ENCODE data around the gene MFN1.

MFN1 gene

DNA sequence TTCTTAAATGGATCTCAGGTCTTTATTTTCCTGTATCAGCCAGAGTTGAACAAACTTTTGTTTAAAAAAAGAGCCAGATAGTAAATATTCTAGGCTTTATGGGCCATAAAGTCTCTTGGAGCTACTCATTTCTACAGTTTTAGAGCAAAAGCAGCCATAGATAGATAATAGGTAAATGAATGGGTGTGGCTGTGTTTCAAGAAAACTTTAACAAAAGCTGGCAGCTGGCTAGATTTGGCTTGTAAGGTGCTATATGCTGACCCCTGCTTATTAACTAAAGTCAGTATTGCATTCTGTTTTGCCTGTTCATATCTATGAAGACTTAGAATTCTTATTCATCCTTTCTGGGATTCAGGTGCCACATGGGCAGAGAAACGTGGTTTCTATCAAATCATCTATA lies 29.0 kb downstream of the MFN1 start:
- no peak for DNase-seq (ENCODE audit: low read depth)
- TF ChIP-seq, protein P1, sequence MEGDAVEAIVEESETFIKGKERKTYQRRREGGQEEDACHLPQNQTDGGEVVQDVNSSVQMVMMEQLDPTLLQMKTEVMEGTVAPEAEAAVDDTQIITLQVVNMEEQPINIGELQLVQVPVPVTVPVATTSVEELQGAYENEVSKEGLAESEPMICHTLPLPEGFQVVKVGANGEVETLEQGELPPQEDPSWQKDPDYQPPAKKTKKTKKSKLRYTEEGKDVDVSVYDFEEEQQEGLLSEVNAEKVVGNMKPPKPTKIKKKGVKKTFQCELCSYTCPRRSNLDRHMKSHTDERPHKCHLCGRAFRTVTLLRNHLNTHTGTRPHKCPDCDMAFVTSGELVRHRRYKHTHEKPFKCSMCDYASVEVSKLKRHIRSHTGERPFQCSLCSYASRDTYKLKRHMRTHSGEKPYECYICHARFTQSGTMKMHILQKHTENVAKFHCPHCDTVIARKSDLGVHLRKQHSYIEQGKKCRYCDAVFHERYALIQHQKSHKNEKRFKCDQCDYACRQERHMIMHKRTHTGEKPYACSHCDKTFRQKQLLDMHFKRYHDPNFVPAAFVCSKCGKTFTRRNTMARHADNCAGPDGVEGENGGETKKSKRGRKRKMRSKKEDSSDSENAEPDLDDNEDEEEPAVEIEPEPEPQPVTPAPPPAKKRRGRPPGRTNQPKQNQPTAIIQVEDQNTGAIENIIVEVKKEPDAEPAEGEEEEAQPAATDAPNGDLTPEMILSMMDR (conservative IDR thresholded peaks at IDR 0.05; ENCODE audit: low read depth, low read length) = no peak
- H3K4me3 ChIP-seq (ENCODE audit: low read length) = no peak overlapping the region

DNA sequence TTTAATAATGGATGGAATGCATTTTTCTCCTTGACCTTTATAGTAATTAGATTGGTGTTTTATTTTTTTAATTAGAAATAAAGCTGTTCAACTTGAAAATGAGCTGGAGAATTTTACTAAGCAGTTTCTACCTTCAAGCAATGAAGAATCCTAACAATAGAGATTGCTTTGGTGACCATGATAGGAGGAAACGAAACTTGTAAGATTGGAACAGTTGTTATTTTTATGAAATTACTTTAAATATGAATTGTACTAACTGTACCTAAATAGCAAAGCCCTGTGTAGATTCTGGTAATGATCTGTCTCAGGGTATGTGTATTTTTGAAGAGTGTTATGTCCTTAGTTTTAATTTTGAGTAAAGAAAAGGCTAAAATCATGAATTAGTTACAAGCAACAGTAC lies 44.4 kb downstream of the MFN1 start:
- DNase-seq (ENCODE audit: low read depth) = no peak
- TF ChIP-seq, protein P1 (conservative IDR thresholded peaks at IDR 0.05; ENCODE audit: low read depth, low read length) = no peak
- H3K4me3 ChIP-seq (ENCODE audit: low read length) = no peak overlapping the region

GRCh38 chr3:179398574-179399231 lies 51.2 kb downstream of the MFN1 start:
- no peak overlapping the region for H3K4me3 ChIP-seq (ENCODE audit: low read length)
- TF ChIP-seq, protein P1 (conservative IDR thresholded peaks at IDR 0.05; ENCODE audit: low read depth, low read length) = no peak
- no peak for DNase-seq (ENCODE audit: low read depth)

GRCh38 chr3:179401561-179401960 lies 54.1 kb downstream of the MFN1 start:
- TF ChIP-seq, protein P1 (conservative IDR thresholded peaks at IDR 0.05; ENCODE audit: low read depth, low read length) = no peak
- H3K4me3 ChIP-seq (ENCODE audit: low read length) = no peak overlapping the region
- no peak for DNase-seq (ENCODE audit: low read depth)

DNA sequence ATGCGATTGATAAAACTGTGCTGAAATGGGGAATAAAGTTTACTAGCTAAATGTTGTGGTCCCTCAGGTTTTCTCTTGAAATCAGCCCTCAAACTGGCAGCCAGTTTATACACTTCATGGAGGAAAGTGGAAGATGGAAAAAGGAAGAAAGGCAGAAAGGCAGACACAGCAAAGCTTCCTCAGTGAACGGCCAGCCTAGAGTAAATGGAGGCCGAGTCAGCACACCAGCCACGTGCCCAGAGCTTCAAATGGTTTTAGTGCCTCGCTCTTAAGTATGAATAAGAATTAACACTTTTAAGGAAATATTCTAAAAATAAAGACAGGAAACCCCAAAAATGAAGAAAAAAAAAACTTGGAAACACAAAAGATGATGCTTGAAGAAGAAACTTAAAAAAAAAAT lies 55.5 kb downstream of the MFN1 start:
- TF ChIP-seq, protein P1 (conservative IDR thresholded peaks at IDR 0.05; ENCODE audit: low read depth, low read length) = no peak
- no peak overlapping the region for H3K4me3 ChIP-seq (ENCODE audit: low read length)
- DNase-seq (ENCODE audit: low read depth) = no peak

DNA sequence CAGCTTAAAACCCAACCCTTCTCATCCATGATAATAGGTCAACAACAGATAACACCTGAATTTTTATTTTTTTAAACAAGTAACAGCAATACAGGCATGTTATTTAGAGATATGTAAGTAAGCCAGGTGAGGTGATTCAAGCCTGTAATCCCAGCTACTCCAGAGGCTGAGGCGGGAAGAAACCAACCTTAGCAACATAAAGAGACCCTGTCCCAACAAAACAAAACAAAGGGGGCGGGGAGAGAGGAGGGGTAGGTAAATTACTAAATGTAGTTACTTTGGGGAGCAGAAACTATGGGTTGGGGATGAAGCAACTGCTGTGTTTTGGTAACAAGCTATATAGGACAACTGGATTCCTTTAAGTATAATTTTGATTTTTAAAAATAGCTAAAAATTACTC lies 56.8 kb downstream of the MFN1 start:
- no peak for DNase-seq (ENCODE audit: low read depth)
- TF ChIP-seq, protein P1 (conservative IDR thresholded peaks at IDR 0.05; ENCODE audit: low read depth, low read length) = no peak
- H3K4me3 ChIP-seq (ENCODE audit: low read length) = no peak overlapping the region

DNA sequence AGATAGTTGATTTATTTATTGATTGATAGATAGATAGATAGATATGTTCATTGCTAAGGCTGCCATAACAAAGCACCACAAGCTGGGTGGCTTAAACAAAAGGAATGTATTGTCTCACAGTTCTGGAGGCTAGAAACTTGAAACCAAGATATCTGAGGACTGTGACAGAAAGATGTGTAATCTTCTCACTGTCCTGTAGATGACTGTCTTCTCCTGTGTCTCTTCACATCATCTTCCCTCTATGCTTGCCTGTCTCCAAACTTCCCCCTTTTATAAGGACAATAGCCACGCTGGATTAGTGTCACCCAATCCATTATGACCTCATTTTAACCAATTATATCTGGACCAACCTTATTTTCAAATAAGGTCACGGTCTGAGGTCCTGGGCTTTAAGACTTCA lies 62.8 kb downstream of the MFN1 start:
- TF ChIP-seq, protein P1 (conservative IDR thresholded peaks at IDR 0.05; ENCODE audit: low read depth, low read length) = no peak
- DNase-seq (ENCODE audit: low read depth) = no peak

More for the DNA sequence above, 62.8 kb downstream of the MFN1 start:
- H3K4me3 ChIP-seq (ENCODE audit: low read length) = no peak overlapping the region
